Epithelial cell of esophagus (primary cell): ENCODE measurements around the gene ISYNA1.

Source experiments
- DNase-seq: peaks from one replicate; pipeline ENCODE4 v3.0.0; 2010; ENCODE audit warnings: low read depth
- H3K4me3 ChIP-seq: 2 replicates; pipeline ENCODE4 v1.5.1; 2011; ENCODE audit warnings: mild to moderate bottlenecking, low read length, control low read depth
- TF ChIP-seq, protein P1 (sequence below): IDR thresholded peaks from 2 replicates; pipeline ENCODE4 v1.5.1; 2011; ENCODE audit warnings: low read depth, mild to moderate bottlenecking, low read length, control low read depth, inconsistent platforms; ENCODE audit not compliant: insufficient read depth; ENCODE audit errors: missing control alignments

Gene ISYNA1

GRCh38 chr19:18457483-18458331, 19.8 kb upstream of the ISYNA1 start:
- no peak overlapping the region for H3K4me3 ChIP-seq
- TF ChIP-seq, protein P1, sequence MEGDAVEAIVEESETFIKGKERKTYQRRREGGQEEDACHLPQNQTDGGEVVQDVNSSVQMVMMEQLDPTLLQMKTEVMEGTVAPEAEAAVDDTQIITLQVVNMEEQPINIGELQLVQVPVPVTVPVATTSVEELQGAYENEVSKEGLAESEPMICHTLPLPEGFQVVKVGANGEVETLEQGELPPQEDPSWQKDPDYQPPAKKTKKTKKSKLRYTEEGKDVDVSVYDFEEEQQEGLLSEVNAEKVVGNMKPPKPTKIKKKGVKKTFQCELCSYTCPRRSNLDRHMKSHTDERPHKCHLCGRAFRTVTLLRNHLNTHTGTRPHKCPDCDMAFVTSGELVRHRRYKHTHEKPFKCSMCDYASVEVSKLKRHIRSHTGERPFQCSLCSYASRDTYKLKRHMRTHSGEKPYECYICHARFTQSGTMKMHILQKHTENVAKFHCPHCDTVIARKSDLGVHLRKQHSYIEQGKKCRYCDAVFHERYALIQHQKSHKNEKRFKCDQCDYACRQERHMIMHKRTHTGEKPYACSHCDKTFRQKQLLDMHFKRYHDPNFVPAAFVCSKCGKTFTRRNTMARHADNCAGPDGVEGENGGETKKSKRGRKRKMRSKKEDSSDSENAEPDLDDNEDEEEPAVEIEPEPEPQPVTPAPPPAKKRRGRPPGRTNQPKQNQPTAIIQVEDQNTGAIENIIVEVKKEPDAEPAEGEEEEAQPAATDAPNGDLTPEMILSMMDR = no peak
- no peak for DNase-seq

DNA sequence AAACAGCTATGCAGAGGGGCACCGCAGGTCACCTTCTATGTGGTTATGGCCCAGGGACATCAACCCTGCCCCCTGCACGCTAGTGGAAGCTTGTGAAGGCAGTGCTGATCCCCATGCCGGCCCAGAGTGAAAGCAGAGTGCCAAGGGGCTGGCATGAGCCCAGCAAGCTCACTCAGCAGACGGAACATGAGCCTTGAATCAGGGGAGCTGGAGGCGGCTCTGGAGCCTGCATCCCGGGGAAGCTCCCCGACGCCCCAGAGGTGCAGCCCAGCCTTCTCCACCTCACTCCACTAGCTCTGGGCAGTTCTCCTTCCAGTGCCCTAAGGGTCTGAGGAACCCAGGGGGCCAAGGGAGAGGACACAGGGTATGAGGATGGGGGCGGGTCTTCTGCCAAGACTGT, 19.0 kb upstream of the ISYNA1 start:
- TF ChIP-seq, protein P1 = no peak
- H3K4me3 ChIP-seq = no peak overlapping the region
- no peak for DNase-seq

DNA sequence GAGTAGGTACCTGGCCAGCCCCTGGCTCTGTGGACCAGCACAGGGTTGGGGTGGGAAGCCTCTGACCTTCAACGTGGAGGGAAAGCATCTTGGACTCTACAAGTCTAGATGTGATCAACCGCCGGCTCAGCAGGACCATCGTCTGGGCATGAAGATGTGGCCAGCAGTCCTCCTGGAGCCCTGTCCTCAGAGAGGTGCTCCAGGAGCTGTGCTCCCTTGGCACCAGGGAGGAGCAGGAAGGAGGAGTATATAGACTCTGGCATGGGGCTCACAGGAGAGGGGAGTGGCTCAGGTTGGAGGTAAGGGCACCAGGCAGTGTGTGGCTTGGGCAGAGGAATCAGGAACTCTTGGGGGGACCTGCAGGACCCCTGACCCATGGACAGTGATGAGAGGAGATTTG, 18.3 kb upstream of the ISYNA1 start:
- TF ChIP-seq, protein P1 = no peak
- H3K4me3 ChIP-seq = no peak overlapping the region
- DNase-seq = no peak

GRCh38 chr19:18453269-18454024, 15.5 kb upstream of the ISYNA1 start:
- DNase-seq = peak; percentile 77

DNA sequence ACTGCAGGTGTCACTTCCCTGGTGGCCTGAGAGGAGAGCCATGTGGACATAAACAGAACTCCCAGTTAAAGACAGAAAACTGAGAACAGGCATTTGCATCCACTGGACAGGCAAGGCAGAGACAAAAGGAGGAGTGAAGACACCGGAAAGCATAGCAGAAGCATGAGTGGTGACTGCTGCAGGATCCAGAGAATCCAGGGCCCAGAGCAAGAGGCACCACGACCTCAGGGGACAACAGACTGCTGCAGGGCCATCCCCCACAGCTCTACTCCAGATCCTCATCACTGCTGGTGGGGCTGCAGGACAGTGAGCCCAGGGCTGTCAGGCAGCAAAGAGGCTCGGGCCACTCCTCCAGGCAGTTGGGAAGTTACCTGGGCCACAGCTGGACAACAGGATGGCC, 14.5 kb upstream of the ISYNA1 start:
- DNase-seq = no peak
- TF ChIP-seq, protein P1 = no peak
- no peak overlapping the region for H3K4me3 ChIP-seq

More at GRCh38 chr19:18453269-18454024, 15.5 kb upstream of the ISYNA1 start:
- H3K4me3 ChIP-seq = no peak overlapping the region
- TF ChIP-seq, protein P1 = no peak

GRCh38 chr19:18450931-18451836, 13.3 kb upstream of the ISYNA1 start:
- TF ChIP-seq, protein P1 = peak; percentile 92
- H3K4me3 ChIP-seq = no peak overlapping the region
- peak; percentile 72 for DNase-seq
